Neutrophil (primary cell): ENCODE results near the gene RPL27.

Experiments used
- H3K27ac ChIP-seq: fragments of 200-600 bp; sonication (generic); 2 replicates; pipeline ENCODE4 v1.5.1; 2016; ENCODE audit warnings: mild to moderate bottlenecking, moderate library complexity
- H3K27me3 ChIP-seq: fragments of 200-600 bp; sonication (generic); 2 replicates; pipeline ENCODE4 v1.6.0; 2016; ENCODE audit warnings: mild to moderate bottlenecking
- H3K36me3 ChIP-seq: fragments of 200-600 bp; sonication (generic); 2 replicates; pipeline ENCODE4 v1.5.1; 2017
- H3K4me1 ChIP-seq, 2 experiments: fragments of 200-600 bp in 1 of 2; sonication (generic) in 1 of 2; 1 replicate in 1 of 2; 2 replicates in 1 of 2; pipeline versions ENCODE4 v1.5.1 to v1.6.1; 2013 to 2016; ENCODE audit warnings: low read depth in 1 of 2, low read length in 1 of 2, mild to moderate bottlenecking in 1 of 2, moderate library complexity in 1 of 2; ENCODE audit not compliant: control insufficient read depth in 1 of 2, insufficient read depth in 1 of 2
- H3K4me3 ChIP-seq, 2 experiments: fragments of 200-600 bp in 1 of 2; sonication (generic) in 1 of 2; 1 replicate in 1 of 2; 2 replicates in 1 of 2; pipeline ENCODE4 v1.5.1; 2013 to 2016; ENCODE audit warnings: low read depth in 1 of 2, low read length in 1 of 2, mild to moderate bottlenecking in 1 of 2, moderate library complexity in 1 of 2
- H3K9me3 ChIP-seq: fragments of 200-600 bp; sonication (generic); 2 replicates; pipeline ENCODE4 v1.5.1; 2016
- TF ChIP-seq, protein P1 (sequence below): fragments of 200-600 bp; sonication (generic); IDR thresholded peaks from 2 replicates; pipeline ENCODE4 v1.5.1; 2016; ENCODE audit warnings: antibody characterized with exemption

RPL27 gene

DNA sequence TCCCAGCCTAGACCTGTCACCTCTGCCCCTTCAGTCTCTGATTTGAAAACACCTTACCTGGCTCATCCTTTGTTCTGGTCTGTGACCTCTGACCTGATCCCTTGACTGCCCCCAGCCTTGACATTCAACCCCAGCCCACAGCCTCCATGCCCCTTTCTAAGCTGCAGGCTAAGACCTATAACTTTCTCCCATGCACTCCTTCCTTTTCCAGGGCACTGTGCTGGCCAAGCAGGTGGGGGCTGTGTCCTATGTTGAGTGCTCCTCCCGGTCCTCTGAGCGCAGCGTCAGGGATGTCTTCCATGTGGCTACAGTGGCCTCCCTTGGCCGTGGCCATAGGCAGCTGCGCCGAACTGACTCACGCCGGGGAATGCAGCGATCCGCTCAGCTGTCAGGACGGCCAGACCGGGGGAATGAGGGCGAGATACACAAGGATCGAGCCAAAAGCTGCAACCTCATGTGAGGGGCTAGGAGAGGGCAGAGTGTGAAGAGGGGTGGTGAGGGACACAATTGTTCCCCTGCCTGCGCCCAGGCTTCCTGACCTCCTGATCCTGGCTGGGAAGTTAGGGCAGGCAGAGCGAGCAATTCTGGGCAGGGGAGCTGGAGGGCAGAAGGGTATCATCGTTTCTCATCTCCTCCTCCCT is 30.1 kb downstream of the RPL27 start:
- Histone ChIP-seq H3K27me3 (peaks cover 28% of the 10 kb centered on the region), H3K36me3 (no peaks in the 10 kb centered on the region), H3K4me3 (no peak overlapping the region), H3K27ac (no peak overlapping the region), H3K9me3 (no peaks in the 10 kb centered on the region), H3K4me1 (peaks cover 15% of the 10 kb centered on the region in 2 experiments)
- TF ChIP-seq, protein P1, sequence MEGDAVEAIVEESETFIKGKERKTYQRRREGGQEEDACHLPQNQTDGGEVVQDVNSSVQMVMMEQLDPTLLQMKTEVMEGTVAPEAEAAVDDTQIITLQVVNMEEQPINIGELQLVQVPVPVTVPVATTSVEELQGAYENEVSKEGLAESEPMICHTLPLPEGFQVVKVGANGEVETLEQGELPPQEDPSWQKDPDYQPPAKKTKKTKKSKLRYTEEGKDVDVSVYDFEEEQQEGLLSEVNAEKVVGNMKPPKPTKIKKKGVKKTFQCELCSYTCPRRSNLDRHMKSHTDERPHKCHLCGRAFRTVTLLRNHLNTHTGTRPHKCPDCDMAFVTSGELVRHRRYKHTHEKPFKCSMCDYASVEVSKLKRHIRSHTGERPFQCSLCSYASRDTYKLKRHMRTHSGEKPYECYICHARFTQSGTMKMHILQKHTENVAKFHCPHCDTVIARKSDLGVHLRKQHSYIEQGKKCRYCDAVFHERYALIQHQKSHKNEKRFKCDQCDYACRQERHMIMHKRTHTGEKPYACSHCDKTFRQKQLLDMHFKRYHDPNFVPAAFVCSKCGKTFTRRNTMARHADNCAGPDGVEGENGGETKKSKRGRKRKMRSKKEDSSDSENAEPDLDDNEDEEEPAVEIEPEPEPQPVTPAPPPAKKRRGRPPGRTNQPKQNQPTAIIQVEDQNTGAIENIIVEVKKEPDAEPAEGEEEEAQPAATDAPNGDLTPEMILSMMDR, result no peak

DNA sequence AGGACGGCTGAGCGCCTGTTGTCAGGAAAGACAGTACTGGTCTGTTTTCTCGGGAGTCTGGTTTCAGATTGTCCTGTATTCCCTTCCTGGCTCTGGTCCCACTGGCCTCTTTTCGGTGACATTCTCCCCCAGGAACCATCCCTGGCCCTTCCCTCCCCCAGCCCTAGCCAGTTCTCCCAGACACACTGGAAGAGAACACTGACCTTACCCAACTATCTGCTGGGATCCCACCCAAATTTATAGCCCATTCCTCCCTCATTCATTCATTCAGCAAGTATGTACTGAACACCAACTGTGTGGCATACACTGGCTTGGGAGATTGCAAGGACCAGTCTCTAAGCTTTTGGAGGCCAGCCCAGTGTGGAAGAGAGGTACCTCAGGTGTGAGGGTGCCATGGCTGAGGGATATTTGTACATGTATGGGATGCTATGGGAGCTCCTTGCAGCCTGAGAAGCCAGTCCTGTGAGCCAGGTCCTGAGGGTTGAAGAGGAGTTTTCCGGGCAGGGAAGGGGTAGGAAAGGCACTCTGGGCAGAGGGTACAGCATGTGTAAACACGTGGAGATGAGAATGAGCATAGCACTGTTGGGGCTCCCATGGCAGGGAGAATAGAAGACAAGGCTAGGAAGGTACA is 32.0 kb downstream of the RPL27 start:
- TF ChIP-seq, protein P1, result no peak
- no peaks in the 10 kb centered on the region for H3K4me1 ChIP-seq
- H3K36me3 ChIP-seq, result no peaks in the 10 kb centered on the region
- H3K27ac ChIP-seq, result no peak overlapping the region
- H3K27me3 ChIP-seq, result peaks cover 15% of the 10 kb centered on the region
- no peak overlapping the region for H3K4me3 ChIP-seq
- H3K9me3 ChIP-seq, result no peaks in the 10 kb centered on the region

DNA sequence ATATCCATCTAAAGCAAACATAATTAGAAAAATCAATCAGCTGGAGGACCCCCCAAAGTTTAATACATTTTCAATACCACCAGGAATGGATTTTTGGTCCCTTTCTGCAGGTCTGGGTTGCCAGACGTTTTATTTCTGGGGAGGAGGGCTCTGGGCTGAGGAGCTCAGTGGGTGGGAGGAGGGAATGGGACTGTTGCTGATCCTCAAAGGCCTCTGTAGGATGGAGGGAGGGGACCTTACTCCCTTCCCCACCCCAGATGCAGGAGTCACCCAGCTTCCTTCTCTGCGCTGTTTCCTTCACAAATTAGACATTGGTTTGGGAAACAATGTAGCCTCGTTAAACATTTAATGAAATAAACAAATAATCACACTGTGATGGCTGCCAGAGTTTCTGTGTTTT is 33.4 kb downstream of the RPL27 start:
- H3K36me3 ChIP-seq, result no peaks in the 10 kb centered on the region
- TF ChIP-seq, protein P1, result no peak
- H3K4me3 ChIP-seq, result no peak overlapping the region
- no peaks in the 10 kb centered on the region for H3K9me3 ChIP-seq
- H3K4me1 ChIP-seq, result no peaks in the 10 kb centered on the region
- H3K27ac ChIP-seq, result no peak overlapping the region
- peaks cover under 1% of the 10 kb centered on the region for H3K27me3 ChIP-seq

DNA sequence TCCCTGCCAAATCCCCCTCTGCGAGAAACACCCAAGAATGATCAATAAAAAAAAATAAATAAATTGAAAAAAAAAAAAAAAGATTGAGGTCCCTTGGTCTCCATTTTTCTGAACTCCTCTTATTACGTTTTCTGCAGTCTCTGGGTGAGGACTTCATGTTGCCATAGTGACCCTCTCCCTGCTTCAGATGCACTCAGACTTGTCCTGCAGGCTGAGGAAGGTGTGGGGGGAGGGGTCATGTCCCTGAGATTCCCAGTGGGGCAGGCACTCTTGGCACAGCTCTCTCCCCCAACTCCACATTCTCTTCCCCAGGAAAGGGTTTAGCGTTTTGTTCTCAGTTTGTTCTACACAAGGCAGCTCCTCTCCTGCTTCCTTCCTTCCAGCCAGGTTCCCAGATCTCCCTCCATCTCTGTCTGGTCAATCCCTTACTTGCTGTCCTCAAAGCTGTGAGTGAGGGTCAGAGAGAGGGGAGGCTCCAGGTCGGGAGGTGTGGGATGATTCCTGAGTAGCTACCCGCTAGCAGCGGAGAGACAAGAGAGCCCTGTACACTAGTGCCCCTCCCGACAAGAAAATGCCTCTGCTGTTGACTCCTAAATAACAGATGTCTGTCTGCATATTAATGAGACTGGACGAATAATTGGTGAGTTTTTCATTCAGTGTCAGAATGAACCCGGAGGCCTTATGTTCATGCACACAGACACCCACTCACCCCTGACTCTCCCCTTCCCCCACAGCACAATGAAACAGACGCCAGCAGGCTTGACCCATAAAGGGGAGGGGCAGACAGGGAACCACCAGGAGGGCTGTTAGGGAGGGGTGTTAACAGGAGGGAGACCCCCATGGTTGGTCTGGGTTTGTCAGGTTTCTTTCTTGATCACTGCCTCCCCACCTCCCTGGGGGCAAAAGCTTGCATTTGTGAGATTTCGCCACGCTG is 36.0 kb downstream of the RPL27 start:
- Histone ChIP-seq H3K9me3 (no peaks in the 10 kb centered on the region), H3K4me3 (no peak overlapping the region), H3K27ac (no peak overlapping the region), H3K36me3 (no peaks in the 10 kb centered on the region), H3K4me1 (no peaks in the 10 kb centered on the region), H3K27me3 (no peaks in the 10 kb centered on the region)
- TF ChIP-seq, protein P1, result no peak

DNA sequence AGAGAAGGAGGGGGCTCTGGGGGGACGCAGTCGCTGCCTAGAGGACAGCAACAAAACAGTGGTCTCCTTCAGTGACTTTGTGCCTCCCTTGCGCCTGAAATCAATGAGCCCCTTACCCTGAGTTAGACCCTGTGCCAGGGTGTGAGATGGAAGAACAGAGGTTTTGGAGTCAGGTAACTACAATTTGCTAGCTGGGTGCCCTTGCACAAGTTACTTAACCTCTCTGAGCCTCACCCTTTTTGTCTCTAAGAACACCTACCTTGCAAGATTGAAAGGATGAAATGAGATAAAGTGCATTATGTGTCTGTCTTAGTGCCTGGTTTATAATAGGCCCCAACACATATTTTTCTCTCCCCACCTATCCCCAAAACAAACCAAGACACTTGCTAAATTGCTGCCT is 36.7 kb downstream of the RPL27 start:
- Histone ChIP-seq H3K4me3 (no peak overlapping the region), H3K4me1 (no peaks in the 10 kb centered on the region), H3K36me3 (no peaks in the 10 kb centered on the region), H3K9me3 (no peaks in the 10 kb centered on the region), H3K27ac (no peak overlapping the region), H3K27me3 (no peaks in the 10 kb centered on the region)
- TF ChIP-seq, protein P1, result no peak
